ENCODE measurements around the gene ZNF518A. TPM values are rescaled to one million over a fixed set of nuclear protein-coding genes. Genes with fewer than 3 reads are reported as not detected.

ZNF518A gene
- total and polyA plus RNA-seq, 2 donors (not counting 1 experiment from before 2014, with no cell fraction given), result 5.2 to 19.0 TPM

DNA sequence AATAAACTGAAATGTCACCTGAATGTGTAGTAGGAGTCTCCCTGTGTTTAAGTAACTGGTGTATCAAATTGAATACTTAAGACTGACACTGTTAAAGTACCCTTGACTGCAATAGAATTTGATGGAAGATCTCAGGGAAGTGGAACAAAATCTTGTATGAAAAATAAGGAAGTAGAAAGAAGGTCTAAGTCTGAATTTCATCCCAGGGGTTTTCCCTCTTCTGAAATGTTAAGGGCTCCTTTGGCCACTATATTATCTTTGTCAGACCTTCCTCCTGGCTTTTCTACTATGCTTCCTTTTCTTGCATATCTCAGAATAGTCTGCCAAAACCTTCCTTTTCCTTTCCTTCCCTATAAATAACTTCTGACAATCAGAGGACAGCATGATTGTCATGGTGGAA, 81.7 kb downstream of the ZNF518A start:
- Histone ChIP-seq H3K4me2 (ENCODE audit: extremely low read depth, insufficient read depth, low read length) (no peak overlapping the region), H2AFZ (ENCODE audit: low read length) (no peak overlapping the region), H3K4me3 (replicated peaks in 1 of 4; ENCODE audit: control extremely low read depth in 1 of 4, insufficient read depth in 1 of 4, low read depth in 3 of 4, low read length in 4 of 4) (no peak overlapping the region), H4K20me1 (ENCODE audit: control insufficient read depth, extremely low read depth, insufficient read depth, low read length) (no peaks in the 10 kb centered on the region), H3K79me2 (ENCODE audit: control insufficient read depth, insufficient read depth, low read length) (no peaks in the 10 kb centered on the region), H3K9ac (ENCODE audit: insufficient read depth, low read length) (no peak overlapping the region), H3K36me3 (ENCODE audit: control insufficient read depth, insufficient read depth, low read length) (no peaks in the 10 kb centered on the region), H3K9me3 (ENCODE audit: control insufficient read depth, insufficient read depth, low read depth, low read length) (no peaks in the 10 kb centered on the region), H3K27me3 (ENCODE audit: control insufficient read depth, insufficient read depth, low read length) (peaks cover 3% of the 10 kb centered on the region), H3K27ac (ENCODE audit: insufficient read depth, low read length) (no peak overlapping the region), H3K4me1 (ENCODE audit: control insufficient read depth, extremely low read depth, insufficient read depth, low read length) (no peaks in the 10 kb centered on the region)
- TF ChIP-seq EZH2 (IDR thresholded peaks at IDR 0.05; ENCODE audit: low read length, missing control alignments) (no peak), CTCF (conservative IDR thresholded peaks at IDR 0.05 in 1 of 2, IDR thresholded peaks at IDR 0.05 in 1 of 2; ENCODE audit: low read depth in 1 of 2, low read length in 2 of 2) (no peak)
- no peak for DNase-seq (ENCODE audit: low read depth in 2 of 2)

DNA sequence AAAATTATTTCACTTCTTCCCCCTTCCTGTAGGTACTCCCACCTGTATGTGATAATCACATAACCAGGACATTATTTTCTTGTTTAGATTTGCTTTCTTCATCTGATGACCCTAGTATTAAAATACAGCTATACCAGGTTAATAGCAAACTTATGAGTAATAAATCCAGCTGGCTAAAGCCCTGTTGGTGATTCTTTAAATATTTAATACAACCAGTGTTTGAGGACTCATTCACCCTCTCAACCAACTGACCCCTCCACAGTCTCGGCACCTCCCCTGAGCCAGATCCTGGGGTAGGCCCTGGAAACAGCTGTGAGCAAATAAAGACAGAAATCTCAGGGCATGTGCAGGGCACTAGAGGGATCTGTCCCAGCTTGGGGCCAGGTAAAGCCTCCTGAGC, 82.8 kb downstream of the ZNF518A start:
- no peak for TF ChIP-seq CTCF (conservative IDR thresholded peaks at IDR 0.05 in 1 of 2, IDR thresholded peaks at IDR 0.05 in 1 of 2; ENCODE audit: low read depth in 1 of 2, low read length in 2 of 2)
- TF ChIP-seq EZH2 (IDR thresholded peaks at IDR 0.05; ENCODE audit: low read length, missing control alignments), result no peak
- H3K27ac ChIP-seq (ENCODE audit: insufficient read depth, low read length), result no peak overlapping the region
- H2AFZ ChIP-seq (ENCODE audit: low read length), result no peak overlapping the region
- no peak for DNase-seq (ENCODE audit: low read depth in 2 of 2)
- H3K4me2 ChIP-seq (ENCODE audit: extremely low read depth, insufficient read depth, low read length), result no peak overlapping the region
- H3K79me2 ChIP-seq (ENCODE audit: control insufficient read depth, insufficient read depth, low read length), result no peaks in the 10 kb centered on the region
- H3K4me3 ChIP-seq (replicated peaks in 1 of 4; ENCODE audit: control extremely low read depth in 1 of 4, insufficient read depth in 1 of 4, low read depth in 3 of 4, low read length in 4 of 4), result no peak overlapping the region
- H3K9ac ChIP-seq (ENCODE audit: insufficient read depth, low read length), result no peak overlapping the region
- peaks cover 3% of the 10 kb centered on the region for H3K27me3 ChIP-seq (ENCODE audit: control insufficient read depth, insufficient read depth, low read length)
- no peaks in the 10 kb centered on the region for H3K36me3 ChIP-seq (ENCODE audit: control insufficient read depth, insufficient read depth, low read length)
- H3K9me3 ChIP-seq (ENCODE audit: control insufficient read depth, insufficient read depth, low read depth, low read length), result no peaks in the 10 kb centered on the region
- no peaks in the 10 kb centered on the region for H3K4me1 ChIP-seq (ENCODE audit: control insufficient read depth, extremely low read depth, insufficient read depth, low read length)
- no peaks in the 10 kb centered on the region for H4K20me1 ChIP-seq (ENCODE audit: control insufficient read depth, extremely low read depth, insufficient read depth, low read length)

Other genes with a start within 250 kb of the ZNF518A start
- 0.26 and 0.33 TPM in 2 replicates for gene CC2D2B, start 222.3 kb upstream of the ZNF518A start, total RNA-seq
- not detected in 2 replicates for gene CC2D2B, start 222.3 kb upstream of the ZNF518A start, polyA plus RNA-seq
- 5.6 and 6.7 TPM in 2 replicates for gene CCNJ, start 86.7 kb upstream of the ZNF518A start, total RNA-seq
- gene CCNJ, start 86.7 kb upstream of the ZNF518A start, polyA plus RNA-seq, result 5.7 and 6.5 TPM in 2 replicates
- 0.33 and 0.51 TPM in 2 replicates for gene BLNK, start 141.3 kb downstream of the ZNF518A start, total RNA-seq
- not detected in 2 replicates for gene BLNK, start 141.3 kb downstream of the ZNF518A start, polyA plus RNA-seq
- not detected in 2 replicates for gene DNTT, start 174.1 kb downstream of the ZNF518A start, total RNA-seq
- gene DNTT, start 174.1 kb downstream of the ZNF518A start, polyA plus RNA-seq, result not detected in 2 replicates
- not detected in 2 replicates for gene OPALIN, start 228.7 kb downstream of the ZNF518A start, total RNA-seq
- not detected in 2 replicates for gene OPALIN, start 228.7 kb downstream of the ZNF518A start, polyA plus RNA-seq

All from fibroblast of lung (primary cell).